Activated CD8-positive, alpha-beta memory T cell treated with anti-CD3 and anti-CD28 coated beads for 36 hours (primary cell): ENCODE data around the gene BSN. TPM values are rescaled to one million over a fixed set of nuclear protein-coding genes. Genes with fewer than 3 reads are reported as not detected.

Experiments used
- CTCF ChIA-PET: fragments of 350-600 bp; sonication (Branson Sonifier 250); formaldehyde crosslinking; loops from one replicate; lab custom pipeline; 2021; ENCODE audit warnings: antibody characterized with exemption; lab: Charles Lee
- POLR2A ChIA-PET: fragments of 350-600 bp; sonication (Branson Sonifier 250); formaldehyde crosslinking; loops from one replicate; lab custom pipeline; 2021; ENCODE audit warnings: antibody characterized with exemption; lab: Charles Lee
- total RNA-seq, 2 experiments: library from RNA; stranded (reverse); gene quantifications; one replicate each; pipeline ENCODE4 v1.2.3, GENCODE V29; 2021

Gene BSN
- total RNA-seq, 2 experiments from 2014 or later, result 0.25 to 0.30 TPM

DNA sequence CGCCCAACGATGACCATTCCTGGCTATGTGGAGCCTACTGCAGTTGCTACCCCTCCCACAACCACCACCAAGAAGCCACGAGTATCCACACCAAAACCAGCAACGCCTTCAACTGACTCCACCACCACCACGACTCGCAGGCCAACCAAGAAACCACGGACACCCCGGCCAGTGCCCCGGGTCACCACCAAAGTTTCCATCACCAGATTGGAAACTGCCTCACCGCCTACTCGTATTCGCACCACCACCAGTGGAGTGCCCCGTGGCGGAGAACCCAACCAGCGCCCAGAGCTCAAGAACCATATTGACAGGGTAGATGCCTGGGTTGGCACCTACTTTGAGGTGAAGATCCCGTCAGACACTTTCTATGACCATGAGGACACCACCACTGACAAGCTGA lies 22.6 kb upstream of the BSN start:
- CTCF ChIA-PET, result interaction anchor here (0.5 to 5.6 kb wide), 2 partner anchors 9 to 87 kb away, joined by 3 to 33 read pairs; no protein-coding TSS in a partner anchor
- POLR2A ChIA-PET, result no interaction called here

DNA sequence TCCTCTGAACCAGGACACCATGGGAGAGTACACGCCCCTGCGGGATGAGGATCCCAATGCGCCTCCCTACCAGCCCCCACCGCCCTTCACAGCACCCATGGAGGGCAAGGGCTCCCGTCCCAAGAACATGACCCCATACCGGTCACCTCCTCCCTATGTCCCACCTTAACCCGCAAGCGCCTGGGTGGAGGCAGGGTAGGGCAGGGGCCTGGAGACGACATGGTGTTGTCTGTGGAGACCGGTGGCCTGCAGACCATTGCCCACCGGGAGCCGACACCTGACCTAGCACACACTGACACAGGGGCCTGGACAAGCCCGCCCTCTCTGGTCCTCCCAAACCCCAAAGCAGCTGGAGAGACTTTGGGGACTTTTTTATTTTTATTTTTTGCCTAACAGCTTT lies 21.2 kb upstream of the BSN start:
- POLR2A ChIA-PET, result interaction anchor here (1.0 kb wide), 1 partner anchor 43 kb away, joined by 3 read pairs; no protein-coding TSS in a partner anchor

DNA sequence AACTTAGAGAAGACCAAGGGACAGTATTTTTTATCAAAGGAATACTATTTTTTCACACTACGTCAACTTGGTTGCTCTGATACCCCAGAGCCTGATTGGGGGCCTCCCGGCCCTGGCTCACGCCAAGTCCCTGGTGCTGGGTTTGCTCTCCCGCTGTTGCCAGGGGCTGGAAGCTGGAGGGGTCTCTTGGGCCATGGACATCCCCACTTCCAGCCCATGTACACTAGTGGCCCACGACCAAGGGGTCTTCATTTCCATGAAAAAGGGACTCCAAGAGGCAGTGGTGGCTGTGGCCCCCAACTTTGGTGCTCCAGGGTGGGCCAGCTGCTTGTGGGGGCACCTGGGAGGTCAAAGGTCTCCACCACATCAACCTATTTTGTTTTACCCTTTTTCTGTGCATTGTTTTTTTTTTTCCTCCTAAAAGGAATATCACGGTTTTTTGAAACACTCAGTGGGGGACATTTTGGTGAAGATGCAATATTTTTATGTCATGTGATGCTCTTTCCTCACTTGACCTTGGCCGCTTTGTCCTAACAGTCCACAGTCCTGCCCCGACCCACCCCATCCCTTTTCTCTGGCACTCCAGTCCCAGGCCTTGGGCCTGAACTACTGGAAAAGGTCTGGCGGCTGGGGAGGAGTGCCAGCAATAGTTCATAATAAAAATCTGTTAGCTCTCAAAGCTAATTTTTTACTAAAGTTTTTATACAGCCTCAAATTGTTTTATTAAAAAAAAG lies 20.3 kb upstream of the BSN start:
- ChIA-PET CTCF (interaction anchor here (1.2 kb wide), 1 partner anchor 138 kb away, joined by 3 read pairs; no protein-coding TSS in a partner anchor), POLR2A (interaction anchor here (1.0 kb wide), 1 partner anchor 44 kb away, joined by 3 read pairs; no protein-coding TSS in a partner anchor)

More for the DNA sequence above, 21.2 kb upstream of the BSN start:
- CTCF ChIA-PET, result interaction anchor here (1.2 kb wide), 1 partner anchor 139 kb away, joined by 3 read pairs; no protein-coding TSS in a partner anchor

DNA sequence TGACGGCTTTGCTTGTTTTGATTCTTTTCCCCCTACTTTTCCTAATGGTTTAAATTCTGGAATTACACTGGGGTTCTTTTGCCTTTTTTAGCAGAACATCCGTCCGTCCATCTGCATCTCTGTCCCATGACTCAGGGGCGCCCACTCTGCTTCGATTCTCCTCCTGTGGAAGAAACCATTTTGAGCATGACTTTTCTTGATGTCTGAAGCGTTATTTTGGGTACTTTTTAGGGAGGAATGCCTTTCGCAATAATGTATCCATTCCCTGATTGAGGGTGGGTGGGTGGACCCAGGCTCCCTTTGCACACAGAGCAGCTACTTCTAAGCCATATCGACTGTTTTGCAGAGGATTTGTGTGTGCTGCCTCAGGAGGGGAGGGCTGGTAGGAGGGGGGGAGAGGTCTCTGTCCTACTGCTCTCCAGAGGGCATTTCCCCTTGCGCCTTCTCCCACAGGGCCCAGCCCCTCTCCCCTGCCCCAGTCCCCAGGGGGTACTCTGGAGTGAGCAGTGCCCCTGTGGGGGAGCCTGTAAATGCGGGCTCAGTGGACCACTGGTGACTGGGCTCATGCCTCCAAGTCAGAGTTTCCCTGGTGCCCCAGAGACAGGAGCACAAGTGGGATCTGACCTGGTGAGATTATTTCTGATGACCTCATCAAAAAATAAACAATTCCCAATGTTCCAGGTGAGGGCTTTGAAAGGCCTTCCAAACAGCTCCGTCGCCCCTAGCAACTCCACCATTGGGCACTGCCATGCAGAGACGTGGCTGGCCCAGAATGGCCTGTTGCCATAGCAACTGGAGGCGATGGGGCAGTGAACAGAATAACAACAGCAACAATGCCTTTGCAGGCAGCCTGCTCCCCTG lies 19.5 kb upstream of the BSN start:
- POLR2A ChIA-PET, result no interaction called here
- CTCF ChIA-PET, result no interaction called here

DNA sequence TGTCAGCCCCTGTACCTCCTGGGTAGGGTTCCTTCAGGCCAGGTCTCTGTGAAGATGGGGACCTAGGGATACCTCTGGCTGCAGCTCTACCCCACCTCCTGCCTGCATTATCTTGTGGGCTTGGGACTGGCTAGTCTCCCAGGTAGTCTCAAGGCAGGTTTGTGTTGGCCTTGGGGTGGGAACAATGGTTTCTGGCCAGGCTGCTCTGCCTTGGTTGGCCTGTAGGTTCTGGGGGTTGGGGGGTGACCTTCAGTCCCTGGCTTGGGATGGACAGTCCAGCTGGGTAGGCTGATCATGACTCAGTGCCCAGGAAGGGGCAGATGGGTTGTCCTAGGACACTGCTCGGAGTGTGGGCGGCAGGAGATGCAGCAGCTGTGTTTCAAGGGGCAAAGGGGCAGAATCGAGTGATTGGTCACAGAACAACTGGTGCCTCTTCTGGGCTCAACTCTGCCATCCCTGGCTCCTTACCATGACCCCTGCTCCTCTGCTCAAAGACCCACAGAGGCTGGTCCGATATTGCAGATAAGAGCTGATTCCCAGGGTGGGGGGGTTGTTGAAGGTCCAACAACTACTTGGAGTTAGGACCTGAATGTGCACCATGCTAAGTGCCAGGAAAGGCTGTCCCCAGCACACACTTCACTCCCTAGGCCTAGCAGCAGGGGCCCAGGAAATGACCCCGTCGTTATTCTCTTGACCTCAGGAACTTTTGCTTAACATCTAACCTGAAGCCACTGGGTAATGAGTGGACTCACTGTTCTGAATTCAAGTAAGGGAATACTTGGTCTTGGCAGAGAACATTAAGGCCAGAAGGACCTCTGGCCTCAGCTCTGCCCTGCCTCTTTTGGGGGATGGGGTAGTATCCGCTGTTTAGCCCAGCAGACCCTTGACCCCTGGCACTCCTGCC lies 18.1 kb upstream of the BSN start:
- CTCF ChIA-PET, result interaction anchor here (1.6 to 8.2 kb wide), 2 partner anchors 18 to 135 kb away, joined by 4 to 139 read pairs; partner anchors contain the start of gene BSN
- POLR2A ChIA-PET, result no interaction called here

DNA sequence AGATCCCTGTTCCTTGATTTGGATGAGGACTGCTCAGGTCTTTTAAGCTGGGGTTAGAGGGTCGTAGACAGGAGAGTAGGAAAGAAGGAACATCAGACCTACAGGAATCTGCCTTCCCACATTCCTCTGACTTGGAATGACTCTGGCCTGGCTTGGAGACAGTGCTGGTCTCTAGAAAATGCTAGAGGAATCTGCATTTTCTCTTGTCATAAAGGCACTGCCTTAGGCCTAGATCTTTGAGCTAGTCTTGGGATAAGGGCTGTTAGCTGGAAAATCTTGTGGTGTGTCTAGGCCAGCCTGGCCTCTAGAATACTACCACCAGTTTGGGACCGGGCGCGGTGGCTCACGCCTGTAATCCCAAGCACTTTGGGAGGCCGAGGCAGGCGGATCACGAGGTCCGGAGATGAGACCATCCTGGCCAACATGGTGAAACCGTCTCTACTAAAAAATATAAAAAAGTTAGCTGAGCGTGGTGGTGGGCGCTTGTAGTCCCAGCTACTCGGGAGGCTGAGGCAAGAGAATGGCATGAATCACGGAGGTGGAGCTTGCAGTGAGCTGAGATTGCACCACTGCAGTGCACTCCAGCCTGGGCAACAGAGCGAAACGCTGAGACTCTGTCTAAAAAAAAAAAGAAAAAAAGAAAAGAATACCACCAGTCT lies 17.3 kb upstream of the BSN start:
- ChIA-PET CTCF (interaction anchor here (0.8 to 8.2 kb wide), 3 partner anchors 17 to 134 kb away, joined by 3 to 139 read pairs (median 4); partner anchors contain the start of gene BSN), POLR2A (no interaction called here)

DNA sequence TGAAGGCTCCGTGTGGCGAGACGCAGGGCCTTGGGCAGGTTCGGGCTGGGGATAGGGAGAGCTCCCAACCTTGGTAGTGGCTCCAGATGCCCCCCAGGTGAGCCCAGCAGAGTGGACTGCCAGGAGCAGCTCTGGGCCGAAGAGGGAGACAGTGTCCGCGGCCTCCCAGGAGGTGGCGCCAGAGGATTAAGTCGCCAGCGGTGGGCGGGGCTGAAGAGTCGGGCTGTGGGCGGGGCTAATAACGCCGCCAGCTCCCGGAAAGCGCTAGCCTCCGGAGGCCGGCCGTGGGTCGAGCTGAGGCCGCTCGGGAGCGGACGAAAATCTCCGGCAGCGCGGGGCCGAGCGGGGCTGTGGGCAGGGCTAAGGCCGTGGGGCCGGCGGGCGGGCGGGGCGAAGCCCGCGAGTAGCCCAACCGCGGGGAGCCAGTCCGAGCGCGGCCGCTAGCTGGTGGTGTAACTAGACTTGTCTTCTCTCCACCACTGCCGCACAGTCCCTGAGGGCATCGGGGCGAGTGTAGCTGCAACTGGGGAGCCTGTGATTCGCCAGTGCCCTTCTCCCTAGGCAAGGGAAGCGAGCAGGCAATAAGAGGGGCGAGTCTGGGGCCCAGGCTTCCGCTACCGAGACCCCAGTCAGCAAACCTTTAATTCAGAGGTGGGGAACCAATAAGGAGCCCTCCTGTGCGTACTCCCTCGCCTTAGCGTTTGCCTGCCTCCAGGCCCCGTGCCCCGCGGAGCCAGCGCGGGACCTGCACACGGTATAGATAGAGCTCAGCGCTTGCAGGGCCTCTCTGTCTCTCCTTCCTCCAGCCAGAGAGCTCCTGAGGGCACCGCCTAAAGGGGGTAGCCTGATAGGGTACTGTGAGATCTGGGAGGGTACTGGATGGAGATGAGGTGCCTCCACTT lies 14.4 kb upstream of the BSN start:
- CTCF ChIA-PET, result interaction anchor here (0.6 to 8.2 kb wide), 33 partner anchors 8 to 366 kb away, joined by 3 to 139 read pairs (median 4); partner anchors contain the start of genes AMIGO3, BSN, CDHR4 and GMPPB
- POLR2A ChIA-PET, result interaction anchor here (0.5 to 2.2 kb wide), 7 partner anchors 14 to 1960 kb away, joined by 3 to 21 read pairs (median 3); partner anchors contain the start of gene DAG1

DNA sequence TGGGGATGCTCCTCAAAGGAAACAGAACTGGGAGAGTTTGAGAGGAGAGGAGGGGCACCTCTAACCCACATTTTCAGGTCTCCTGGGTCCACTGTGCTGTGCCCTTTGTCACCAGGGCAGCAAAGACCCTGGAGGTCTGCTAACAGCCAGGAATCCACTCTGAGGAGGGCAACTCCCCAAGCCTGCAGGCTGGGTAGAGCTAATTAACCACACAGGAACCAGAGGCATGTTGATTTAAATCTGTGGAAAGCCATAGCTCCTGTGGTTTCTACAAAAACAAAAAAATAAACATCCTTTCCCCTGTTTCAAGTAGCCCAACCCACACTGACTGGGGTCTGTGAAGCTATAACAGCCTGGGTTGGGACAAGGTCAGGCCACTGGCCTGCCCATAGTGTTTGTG lies 2.2 kb upstream of the BSN start:
- CTCF ChIA-PET, result interaction anchor here (1.4 to 2.5 kb wide), 3 partner anchors 11 to 120 kb away, joined by 3 to 15 read pairs (median 12); no protein-coding TSS in a partner anchor
- POLR2A ChIA-PET, result no interaction called here

DNA sequence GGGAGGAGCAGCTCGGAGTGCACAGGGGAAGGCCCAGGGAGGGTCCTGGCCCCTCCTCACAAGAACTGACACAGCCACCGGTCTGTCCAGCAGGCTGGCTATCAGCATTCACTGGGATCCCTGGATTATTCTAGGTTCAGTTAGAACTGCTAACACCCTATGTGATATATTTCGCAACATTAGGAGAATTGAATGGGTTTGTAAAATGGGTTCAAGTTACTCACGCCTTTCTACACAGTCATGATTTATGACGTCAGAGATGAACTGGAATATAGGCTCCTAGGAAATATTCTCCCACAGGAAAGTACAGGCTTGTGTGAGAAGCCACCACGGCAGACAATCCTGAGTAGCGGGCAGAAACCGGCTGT lies 969 bp upstream of the BSN start:
- ChIA-PET POLR2A (interaction anchor here (0.8 kb wide), 1 partner anchor 13 kb away, joined by 3 read pairs; no protein-coding TSS in a partner anchor), CTCF (interaction anchor here (0.6 to 5.5 kb wide), 4 partner anchors 13 to 119 kb away, joined by 3 to 33 read pairs (median 10); no protein-coding TSS in a partner anchor)

DNA sequence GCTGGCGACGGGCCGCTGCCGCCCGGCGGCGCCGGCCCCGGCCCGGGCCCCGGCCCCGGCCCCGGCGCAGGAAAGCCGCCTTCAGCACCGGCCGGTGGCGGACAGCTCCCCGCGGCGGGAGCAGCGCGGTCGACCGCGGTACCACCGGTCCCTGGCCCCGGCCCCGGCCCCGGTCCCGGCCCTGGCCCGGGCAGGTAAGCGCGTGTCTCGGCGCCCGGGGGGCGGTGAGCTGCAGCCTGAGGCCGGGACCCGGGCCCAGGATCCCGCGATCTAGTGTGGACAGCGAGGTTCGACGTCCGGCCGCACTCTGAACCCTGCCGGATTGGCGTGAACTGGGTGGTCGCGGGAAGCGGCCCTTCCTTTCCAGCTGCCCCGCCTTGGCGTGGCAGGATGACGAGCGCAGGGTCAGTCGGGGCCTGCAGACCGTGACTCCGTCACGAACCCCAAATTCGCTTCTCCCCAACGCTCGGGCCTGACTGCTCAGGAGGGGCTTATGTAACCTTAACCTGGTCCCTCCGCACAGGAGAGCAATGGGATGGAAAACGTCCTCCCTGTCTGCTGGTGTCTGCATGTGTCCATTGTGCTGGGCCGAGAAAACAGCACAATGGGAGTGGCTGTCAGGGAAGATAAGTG lies 472 bp downstream of the BSN start:
- ChIA-PET POLR2A (interaction anchor here (0.5 to 1.0 kb wide), 2 partner anchors 169 to 252 kb away, joined by 3 read pairs; partner anchors contain the start of gene GMPPB), CTCF (interaction anchor here (0.6 to 5.5 kb wide), 3 partner anchors 9 to 17 kb away, joined by 4 to 33 read pairs (median 4); no protein-coding TSS in a partner anchor)

DNA sequence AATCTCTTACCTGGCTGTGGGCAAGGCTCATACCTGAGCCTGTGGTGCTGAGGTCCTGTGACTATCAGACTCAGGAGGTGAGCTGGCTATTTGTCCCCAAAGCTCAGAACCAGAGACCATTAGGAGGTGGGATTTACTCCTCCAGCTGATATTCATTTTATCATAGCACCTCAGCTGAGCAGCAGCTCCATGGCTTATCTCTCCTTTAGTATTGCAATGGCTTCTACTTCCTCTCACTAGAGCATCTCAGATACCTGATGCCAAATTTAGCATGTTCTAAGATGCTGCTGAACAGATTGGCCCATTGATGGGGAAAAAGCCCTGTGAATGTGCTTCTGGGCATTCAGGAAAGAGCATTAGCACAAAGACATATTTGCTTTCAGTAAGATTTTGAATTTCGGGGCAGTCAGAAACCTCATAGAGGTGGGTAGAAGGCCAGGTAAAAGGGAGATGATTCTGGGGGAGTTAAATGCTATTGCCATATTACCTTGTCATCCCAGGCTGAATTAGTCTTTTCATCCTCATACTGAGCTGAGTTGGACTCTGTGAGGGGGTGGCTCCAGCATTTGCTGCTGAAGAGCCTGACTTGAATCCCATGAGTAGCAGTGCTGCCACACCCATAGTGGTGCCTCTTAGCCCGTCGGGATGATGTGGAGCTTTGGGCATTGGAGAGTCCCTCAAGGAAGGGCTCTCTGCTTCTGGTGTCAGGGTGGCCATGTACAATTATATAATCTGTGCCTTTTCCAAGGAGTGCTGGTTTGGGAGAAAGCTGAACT lies 2.4 kb downstream of the BSN start:
- CTCF ChIA-PET, result interaction anchor here (0.6 to 5.5 kb wide), 3 partner anchors 10 to 57 kb away, joined by 3 to 33 read pairs (median 5); no protein-coding TSS in a partner anchor
- POLR2A ChIA-PET, result no interaction called here

DNA sequence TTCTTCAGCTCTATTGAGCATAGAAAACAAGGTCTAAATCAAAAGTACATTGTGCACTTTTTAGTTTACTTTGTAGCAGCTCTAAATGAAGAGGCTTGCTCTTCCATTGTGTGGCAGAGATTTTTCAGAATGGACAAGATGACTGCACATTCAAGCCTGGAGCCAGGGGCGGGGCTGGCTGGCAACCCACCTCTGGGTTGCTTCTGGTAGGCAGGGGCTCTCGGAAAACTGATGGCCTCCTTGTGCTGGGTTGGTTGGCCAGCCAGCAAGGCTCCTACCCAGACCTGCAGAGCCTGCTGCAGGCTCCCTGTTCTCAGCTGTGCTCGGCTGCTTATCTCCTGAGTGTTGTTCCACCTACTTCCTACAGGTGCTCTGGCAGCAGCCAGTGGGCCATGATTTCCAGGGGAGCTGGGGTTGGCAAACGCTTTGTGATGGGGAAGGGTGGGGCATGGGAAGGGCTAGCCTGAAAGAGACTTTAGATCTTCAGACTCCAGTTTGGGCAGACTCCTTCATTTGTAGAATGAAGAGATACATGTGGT lies 8.8 kb downstream of the BSN start:
- ChIA-PET POLR2A (no interaction called here), CTCF (interaction anchor here (1.1 to 2.3 kb wide), 2 partner anchors 11 to 109 kb away, joined by 3 to 9 read pairs; no protein-coding TSS in a partner anchor)

DNA sequence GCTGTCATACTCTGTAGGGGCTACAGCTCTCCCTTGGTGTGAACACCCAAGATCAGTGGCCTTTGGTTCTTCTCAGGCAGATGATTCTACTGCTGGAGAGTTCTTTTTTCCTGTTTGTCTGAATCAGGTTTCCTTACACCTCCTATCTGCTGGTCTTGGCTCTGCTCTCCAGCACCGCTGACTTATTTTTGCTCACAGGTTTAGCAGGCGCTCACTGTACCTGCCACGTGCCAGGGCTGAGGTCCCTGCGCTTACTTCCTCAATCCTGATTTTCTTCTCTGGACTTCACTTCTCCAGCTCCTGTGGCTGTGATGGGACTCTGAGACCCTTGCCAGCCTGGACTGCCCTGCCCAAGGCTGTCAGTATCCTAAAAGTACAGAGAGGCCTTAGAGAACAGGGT lies 9.5 kb downstream of the BSN start:
- CTCF ChIA-PET, result interaction anchor here (1.1 to 2.3 kb wide), 2 partner anchors 12 to 108 kb away, joined by 3 to 9 read pairs; no protein-coding TSS in a partner anchor

DNA sequence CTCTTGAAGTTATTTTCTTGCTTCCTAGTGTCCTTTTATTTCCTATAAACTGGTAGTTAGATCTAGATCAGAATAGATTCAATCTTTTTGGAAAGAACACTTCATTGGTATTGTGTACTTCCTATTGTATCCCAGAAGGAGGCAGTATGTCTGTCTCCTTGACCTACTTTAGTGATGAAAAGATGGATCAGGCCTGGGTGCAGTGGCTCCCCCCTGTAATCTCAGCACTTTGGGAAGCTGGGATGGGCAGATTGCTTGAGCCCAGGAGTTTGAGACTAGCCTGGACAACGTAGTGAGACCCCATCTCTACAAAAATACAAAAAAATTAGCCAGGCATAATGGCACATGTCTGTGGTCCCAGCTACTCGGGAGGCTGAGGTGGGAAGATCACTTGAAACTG lies 12.0 kb downstream of the BSN start:
- POLR2A ChIA-PET, result interaction anchor here (0.6 kb wide), 1 partner anchor 106 kb away, joined by 11 read pairs; no protein-coding TSS in a partner anchor

More for the DNA sequence above, 9.5 kb downstream of the BSN start:
- POLR2A ChIA-PET, result no interaction called here

DNA sequence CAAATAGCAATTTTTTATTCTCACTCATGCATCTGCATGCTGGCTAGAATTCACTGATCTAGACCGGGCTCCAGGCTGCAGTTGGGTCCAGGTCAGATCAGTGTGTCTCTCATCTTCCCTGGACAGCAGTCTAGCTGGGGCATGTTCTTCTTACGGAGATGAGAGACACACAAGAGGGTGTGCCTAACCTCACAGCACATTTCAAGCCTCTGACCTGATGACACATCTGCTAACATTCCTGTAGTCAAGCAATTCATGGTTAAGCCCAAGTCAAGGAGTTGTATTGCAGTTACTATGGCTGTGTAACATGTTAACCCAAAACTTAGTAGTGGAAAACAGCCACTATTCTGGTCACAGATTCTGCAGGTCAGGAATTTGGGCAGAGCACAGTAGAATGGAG lies 13.1 kb downstream of the BSN start:
- ChIA-PET POLR2A (no interaction called here), CTCF (interaction anchor here (1.0 to 1.4 kb wide), 4 partner anchors 11 to 502 kb away, joined by 3 to 5 read pairs (median 4); no protein-coding TSS in a partner anchor)

More for the DNA sequence above, 12.0 kb downstream of the BSN start:
- CTCF ChIA-PET, result interaction anchor here (1.0 to 1.4 kb wide), 3 partner anchors 10 to 106 kb away, joined by 3 to 5 read pairs (median 5); no protein-coding TSS in a partner anchor
